DMS53 treated with DMSO at 0.1 percent for 48 hours (cell line): ENCODE data around the gene DENND2A.
"Not testable (repeated sequence)": the region's sequence is repeated elsewhere in the genome, so short reads cannot be mapped to it uniquely, and the experiment has no call there.

Experiments used
- DNase-seq: peaks from one replicate; lab custom pipeline; 2025; ENCODE audit not compliant: unreplicated experiment; lab: John Stamatoyannopoulos, UW

Gene DENND2A

GRCh38 chr7:140640727-140641523 is at the start of gene DENND2A:
DENND2A (minus strand) TSS chr7:140640813; CDS start chr7:140602397, 38,416 bp downstream.
- peak; percentile 41 for DNase-seq

GRCh38 chr7:140689199-140690152 is 48.9 kb upstream of the DENND2A start:
- no peak for DNase-seq

GRCh38 chr7:140688341-140688740 is 47.7 kb upstream of the DENND2A start:
- DNase-seq, result no peak

- DNase-seq, result no peak
These were observed 46.3 kb upstream of the DENND2A start for GRCh38 chr7:140686921-140687320.

GRCh38 chr7:140685407-140686087 is 44.9 kb upstream of the DENND2A start:
- no peak for DNase-seq

GRCh38 chr7:140684066-140684950 is 43.7 kb upstream of the DENND2A start:
- DNase-seq, result no peak

GRCh38 chr7:140683657-140684056 is 43.0 kb upstream of the DENND2A start:
- DNase-seq, result no peak

- DNase-seq, result no peak
These were observed 41.2 kb upstream of the DENND2A start for GRCh38 chr7:140681766-140682165.

GRCh38 chr7:140680886-140681285 is 40.3 kb upstream of the DENND2A start:
- DNase-seq, result no peak

GRCh38 chr7:140679186-140679585 is 38.6 kb upstream of the DENND2A start:
- DNase-seq, result no peak

- DNase-seq, result no peak
These were observed 38.2 kb upstream of the DENND2A start for GRCh38 chr7:140678816-140679130.

- no peak for DNase-seq
These were observed 37.6 kb upstream of the DENND2A start for GRCh38 chr7:140678081-140678815.

- no peak for DNase-seq
These were observed 36.9 kb upstream of the DENND2A start for GRCh38 chr7:140677496-140677895.

GRCh38 chr7:140676956-140677355 is 36.3 kb upstream of the DENND2A start:
- not testable (repeated sequence) for DNase-seq

- DNase-seq, result no peak
These were observed 35.7 kb upstream of the DENND2A start for GRCh38 chr7:140676306-140676705.

GRCh38 chr7:140675726-140676125 is 35.1 kb upstream of the DENND2A start:
- DNase-seq, result no peak

- peak; percentile 6 for DNase-seq
These were observed 34.5 kb upstream of the DENND2A start for GRCh38 chr7:140674899-140675701.

- peak; percentile 51 for DNase-seq
These were observed 33.8 kb upstream of the DENND2A start for GRCh38 chr7:140674356-140674800.

- DNase-seq, result peak; percentile 43
These were observed 33.2 kb upstream of the DENND2A start for GRCh38 chr7:140673774-140674155.
